Articular chondrocyte of knee joint (primary cell): ENCODE measurements around the gene ADAMTS12. TPM values are rescaled to one million over a fixed set of nuclear protein-coding genes. Genes with fewer than 3 reads are reported as not detected.

Experiments used
- small RNA-seq: library from RNA; depleted of rRNA; stranded (forward); fragments of <200 nt; gene quantifications from one replicate; pipeline ENCODE3, GENCODE V24; 2012
- total RNA-seq: library from RNA; depleted of rRNA; stranded (reverse); fragments of >200 nt; gene quantifications from 2 replicates; pipeline ENCODE4 v1.2.3, GENCODE V29; 2012

Gene ADAMTS12, protein sequence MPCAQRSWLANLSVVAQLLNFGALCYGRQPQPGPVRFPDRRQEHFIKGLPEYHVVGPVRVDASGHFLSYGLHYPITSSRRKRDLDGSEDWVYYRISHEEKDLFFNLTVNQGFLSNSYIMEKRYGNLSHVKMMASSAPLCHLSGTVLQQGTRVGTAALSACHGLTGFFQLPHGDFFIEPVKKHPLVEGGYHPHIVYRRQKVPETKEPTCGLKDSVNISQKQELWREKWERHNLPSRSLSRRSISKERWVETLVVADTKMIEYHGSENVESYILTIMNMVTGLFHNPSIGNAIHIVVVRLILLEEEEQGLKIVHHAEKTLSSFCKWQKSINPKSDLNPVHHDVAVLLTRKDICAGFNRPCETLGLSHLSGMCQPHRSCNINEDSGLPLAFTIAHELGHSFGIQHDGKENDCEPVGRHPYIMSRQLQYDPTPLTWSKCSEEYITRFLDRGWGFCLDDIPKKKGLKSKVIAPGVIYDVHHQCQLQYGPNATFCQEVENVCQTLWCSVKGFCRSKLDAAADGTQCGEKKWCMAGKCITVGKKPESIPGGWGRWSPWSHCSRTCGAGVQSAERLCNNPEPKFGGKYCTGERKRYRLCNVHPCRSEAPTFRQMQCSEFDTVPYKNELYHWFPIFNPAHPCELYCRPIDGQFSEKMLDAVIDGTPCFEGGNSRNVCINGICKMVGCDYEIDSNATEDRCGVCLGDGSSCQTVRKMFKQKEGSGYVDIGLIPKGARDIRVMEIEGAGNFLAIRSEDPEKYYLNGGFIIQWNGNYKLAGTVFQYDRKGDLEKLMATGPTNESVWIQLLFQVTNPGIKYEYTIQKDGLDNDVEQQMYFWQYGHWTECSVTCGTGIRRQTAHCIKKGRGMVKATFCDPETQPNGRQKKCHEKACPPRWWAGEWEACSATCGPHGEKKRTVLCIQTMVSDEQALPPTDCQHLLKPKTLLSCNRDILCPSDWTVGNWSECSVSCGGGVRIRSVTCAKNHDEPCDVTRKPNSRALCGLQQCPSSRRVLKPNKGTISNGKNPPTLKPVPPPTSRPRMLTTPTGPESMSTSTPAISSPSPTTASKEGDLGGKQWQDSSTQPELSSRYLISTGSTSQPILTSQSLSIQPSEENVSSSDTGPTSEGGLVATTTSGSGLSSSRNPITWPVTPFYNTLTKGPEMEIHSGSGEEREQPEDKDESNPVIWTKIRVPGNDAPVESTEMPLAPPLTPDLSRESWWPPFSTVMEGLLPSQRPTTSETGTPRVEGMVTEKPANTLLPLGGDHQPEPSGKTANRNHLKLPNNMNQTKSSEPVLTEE (N-terminal part only)
- 5.9 and 6.1 TPM in 2 replicates for total RNA-seq

DNA sequence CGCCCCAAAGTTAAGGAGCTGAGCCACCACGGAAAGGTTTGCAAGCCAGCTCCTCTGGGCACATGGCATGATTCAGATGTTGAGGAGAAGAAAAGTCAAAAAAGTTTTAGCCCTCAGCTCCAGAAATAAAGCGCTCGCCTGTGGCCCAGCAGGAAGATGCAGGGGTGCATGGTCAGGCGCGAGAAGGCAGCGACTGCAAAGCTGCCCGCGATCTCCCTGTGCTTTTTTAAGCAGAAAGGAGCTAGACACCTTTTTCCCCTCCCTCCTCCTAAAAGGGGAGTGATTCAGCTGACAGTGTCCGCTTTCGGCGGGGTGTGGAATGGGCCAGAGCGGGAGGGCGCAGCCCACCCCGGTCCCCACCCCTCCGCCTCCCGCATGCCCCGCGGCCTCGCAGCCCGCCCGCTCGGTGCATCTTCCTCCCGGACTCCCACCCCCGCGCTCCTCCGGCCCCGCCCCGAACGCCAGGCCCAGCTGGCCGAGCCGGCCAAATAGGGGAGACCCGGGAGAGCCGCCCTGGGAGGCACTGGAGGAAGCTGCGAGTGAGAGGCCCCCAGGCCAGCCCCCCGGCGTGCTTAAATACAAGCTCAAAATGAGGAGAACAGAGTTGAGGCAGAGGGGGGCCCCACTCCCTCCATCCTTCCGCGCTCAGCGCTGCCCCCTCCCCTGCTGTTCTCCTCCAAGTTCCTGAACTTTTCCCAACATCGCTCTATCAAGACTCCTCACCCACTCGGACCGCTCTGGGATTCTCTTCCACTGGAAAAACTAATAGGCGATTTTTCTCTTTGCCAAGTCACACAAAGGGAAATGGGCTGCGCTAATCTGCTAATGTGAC is at the start of gene ADAMTS12:
ADAMTS12 (minus strand) TSS at position 203 of the 832 bp plus-strand sequence; CDS start at position 69, 134 bp downstream.

DNA sequence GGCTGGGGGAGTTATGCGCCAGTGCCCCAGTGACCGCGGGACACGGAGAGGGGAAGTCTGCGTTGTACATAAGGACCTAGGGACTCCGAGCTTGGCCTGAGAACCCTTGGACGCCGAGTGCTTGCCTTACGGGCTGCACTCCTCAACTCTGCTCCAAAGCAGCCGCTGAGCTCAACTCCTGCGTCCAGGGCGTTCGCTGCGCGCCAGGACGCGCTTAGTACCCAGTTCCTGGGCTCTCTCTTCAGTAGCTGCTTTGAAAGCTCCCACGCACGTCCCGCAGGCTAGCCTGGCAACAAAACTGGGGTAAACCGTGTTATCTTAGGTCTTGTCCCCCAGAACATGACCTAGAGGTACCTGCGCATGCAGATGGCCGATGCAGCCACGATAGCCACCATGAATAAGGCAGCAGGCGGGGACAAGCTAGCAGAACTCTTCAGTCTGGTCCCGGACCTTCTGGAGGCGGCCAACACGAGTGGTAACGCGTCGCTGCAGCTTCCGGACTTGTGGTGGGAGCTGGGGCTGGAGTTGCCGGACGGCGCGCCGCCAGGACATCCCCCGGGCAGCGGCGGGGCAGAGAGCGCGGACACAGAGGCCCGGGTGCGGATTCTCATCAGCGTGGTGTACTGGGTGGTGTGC is 44.7 kb upstream of the ADAMTS12 start, which contains the start of gene RXFP3:
RXFP3 (plus strand) TSS at position 6 of the 636 bp plus-strand sequence; CDS start at position 361, 355 bp downstream.

Small RNAs within 50 kb of the gene (small RNA-seq; reads per million reads assigned to genes)
- not detected for gene RNU6-923P

Other genes with a start within 250 kb of the ADAMTS12 start
- gene RXFP3, start 44.4 kb upstream of the ADAMTS12 start, total RNA-seq, result not detected in 2 replicates
- gene SLC45A2, start 92.7 kb upstream of the ADAMTS12 start, total RNA-seq, result 0.11 and 0.13 TPM in 2 replicates
- 14.8 and 20.9 TPM in 2 replicates for gene AMACR, start 116.1 kb upstream of the ADAMTS12 start, total RNA-seq
- 2.9 and 3.2 TPM in 2 replicates for gene C1QTNF3, start 151.2 kb upstream of the ADAMTS12 start, total RNA-seq